Muscle of arm (tissue), 12 donors: Measurements from ENCODE around the gene PRKAR1B. TPM values are rescaled to one million over a fixed set of nuclear protein-coding genes. Genes with fewer than 3 reads are reported as not detected.

Experiments used
- DNase-seq: peaks from one replicate; pipeline ENCODE4 v3.0.0-alpha.2; 2013
- polyA plus RNA-seq, 12 donors: library from polyadenylated mRNA; unstranded; fragments of 120-200 nt; gene quantifications; one replicate each; pipeline ENCODE4 v1.2.1, GENCODE V29; 2013; ENCODE audit not compliant: insufficient read length in 12 of 12

The PRKAR1B gene
- polyA plus RNA-seq, 12 donors = 24.3 to 65.7 (median 26.8) TPM; not detected in 1

DNA sequence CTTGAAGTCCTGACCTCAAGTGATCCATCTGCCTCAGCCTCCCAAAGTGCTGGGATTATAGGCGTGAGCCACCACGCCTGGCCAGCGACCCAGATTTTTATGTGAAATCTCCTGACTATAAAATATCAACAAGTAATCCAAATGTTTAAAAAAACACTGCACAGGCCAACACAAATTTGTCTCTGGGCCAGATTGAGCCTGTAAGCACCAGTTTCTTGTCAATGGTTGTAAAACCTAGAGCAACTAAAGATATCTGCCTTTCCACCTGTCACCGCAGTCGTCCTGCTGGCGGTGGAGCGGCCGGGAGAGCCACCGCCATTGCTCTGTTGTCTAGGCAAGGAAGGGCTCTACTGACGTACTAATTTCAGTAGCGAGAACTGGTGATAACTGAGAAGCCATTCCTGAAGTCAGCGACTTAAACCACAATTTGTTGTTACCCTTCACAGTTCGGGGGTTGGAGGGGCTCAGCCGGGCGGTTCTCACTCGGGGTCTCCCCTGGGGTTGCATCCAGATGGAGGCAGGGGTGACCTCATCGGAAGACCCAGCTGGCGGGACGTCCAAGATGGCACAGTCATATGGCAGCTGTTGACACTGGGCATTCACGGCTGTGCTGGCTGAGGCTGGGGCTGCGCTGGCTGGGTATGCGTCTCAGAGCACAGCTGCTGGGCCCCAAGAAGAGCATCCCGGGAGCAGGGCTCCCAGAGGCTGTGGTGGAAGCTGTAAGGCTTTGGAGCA, 152.3 kb downstream of the PRKAR1B start:
- DNase-seq = peak; percentile 45

DNA sequence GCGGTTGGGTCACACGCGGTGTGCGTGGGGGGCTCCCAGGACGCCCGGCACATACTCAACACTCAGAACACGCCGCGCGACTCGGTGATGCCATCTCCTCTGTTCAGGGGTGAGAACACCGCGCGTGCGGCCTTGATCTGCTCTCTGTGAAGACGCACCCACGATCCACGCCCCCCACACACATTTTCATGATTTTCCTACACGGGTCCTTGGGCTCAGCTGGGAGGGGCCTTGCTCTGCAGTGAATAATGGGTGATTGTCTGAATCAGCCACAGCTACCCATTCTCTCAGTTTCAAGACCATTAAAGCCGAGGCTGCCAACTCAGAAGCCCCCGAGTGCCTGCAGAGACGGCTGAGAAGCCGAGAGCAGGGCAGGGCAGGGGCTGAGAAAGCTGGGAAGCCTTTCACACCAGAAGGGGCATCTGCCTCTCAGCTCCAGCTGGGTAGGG, 153.1 kb downstream of the PRKAR1B start:
- DNase-seq = no peak

DNA sequence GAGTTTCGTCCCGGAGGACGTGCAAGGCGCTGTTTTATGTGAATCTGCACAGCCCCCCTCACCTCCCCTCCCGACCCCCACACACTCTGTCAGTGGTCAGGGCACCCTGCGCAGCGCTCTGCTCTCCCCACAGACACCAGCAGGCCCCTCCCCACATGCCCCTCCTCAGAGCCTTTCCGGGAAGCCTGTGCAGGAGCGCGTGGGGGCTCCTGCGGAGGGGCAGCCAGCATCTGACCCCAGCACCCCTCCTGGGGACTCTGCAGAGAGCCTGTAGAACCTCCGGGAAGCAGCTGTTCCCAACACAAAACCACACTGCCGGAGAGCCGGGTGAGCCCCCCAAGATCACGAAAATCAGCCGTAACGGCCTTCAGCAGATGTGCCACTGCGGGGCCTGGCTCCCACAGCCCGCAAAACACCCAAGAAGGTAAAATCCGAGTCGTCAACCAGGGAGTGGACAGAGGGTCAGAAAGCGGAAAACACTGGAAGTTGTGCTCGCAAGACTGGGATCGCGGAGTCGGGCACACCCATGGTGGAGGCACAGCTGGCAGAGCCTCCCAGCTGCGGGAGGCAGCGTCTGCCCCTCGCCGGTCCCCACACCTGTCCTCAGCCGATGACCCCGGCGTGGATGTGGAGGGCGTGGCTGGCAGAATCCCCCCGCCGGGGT, 153.7 kb downstream of the PRKAR1B start:
- DNase-seq = no peak

DNA sequence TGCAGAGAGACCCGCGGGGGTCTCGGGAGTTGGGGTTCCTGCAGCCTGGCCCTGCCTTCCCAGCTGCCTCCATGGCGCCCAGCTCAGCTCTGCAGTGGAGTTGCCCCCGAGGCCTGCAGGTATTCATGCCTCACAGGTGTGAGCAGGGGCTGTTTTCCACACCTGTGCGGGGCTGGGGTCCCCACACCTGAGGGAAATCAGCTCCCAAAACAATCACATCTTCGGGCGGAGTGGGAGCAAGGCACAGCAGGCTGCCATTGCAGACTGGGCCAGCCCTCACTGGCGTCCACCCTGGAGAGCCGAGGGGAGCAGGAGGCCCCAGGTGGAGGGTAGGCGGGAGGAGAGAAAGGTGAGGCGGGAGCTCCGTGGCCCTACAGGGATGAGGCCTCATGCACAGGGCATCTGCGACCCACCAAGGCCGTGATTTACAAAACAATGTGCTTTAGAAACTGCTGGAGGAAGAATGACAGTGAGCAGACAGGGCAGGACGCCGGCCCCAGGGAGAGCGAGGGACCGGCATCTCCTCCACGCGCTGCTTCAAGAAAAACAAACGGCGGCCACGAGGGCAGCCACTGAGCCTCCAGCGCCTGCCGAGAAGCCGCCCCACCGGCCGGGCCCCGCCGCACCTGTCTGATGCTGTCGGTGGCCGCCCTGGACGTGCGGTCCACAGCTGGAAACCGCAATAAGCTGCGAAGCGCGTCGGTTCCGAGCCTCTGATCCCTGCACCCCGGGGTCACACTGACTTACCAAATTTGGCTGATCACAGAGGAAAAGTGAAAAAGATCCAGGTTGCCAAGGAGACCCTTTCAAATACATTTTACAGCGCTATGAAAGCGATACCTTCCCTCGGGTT, 154.4 kb downstream of the PRKAR1B start:
- DNase-seq = no peak

DNA sequence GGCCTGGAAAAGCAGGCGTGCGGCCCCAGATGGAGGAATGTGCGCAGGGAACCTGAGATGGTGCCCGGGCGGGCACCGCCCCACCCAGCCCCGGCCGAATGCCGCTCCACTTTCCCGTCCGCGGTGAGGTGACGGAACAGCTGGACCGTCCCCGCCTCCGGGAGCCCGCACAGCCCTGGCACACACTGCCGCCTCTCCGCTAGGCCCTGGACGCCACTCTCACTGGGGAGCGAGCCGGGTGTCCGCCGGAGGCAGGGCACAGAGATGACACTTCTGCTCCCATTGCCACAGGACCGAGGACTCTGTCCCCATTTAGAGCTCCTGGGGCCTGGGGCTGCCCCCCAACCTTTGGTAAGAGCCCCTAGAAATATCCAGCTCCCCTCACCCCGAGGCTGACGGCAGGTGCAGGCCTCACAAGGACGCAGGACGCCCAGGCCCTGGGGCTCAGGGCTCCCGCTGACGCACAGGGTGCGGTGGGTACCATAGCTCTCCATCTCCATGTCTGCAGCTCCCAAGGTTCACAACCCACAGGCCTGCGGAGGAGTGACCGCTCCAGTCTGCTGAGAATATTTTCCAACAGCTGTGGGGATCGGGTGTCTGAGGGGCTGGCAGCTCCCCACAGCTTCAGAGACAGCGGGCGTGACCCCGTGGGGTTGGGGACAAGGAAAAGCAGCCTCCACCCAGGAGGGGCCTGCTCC, 155.2 kb downstream of the PRKAR1B start:
- DNase-seq = no peak

DNA sequence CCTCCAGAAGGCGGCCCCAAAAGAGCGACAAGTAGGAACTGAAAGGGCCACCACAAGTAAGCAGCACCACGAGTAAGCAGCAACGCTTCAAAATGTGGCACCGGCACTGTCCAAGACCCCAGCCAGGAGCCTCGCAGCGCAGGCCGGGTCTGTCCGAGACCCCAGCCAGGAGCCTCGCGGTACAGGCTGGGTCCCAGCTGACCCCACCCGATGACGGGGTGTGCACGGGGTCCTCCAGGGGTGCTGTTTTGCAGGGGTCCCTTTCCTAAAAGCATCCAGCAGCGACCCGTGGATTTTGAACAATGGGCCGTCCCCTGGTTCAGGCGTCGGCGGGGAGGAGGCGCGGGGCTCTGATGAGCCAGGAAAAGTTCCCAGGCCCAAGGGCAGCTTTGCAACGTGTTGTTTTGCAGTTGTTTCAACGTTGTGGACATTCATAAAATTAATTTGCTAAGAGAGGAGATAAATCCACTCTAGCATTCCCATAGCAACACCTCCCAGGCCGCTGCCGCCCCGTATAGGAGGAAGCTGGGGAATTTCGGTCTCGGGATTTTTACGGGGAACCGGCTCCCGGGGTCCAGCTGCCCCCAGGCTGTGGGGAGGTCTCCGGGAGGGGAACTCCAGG, 155.9 kb downstream of the PRKAR1B start:
- no peak for DNase-seq

DNA sequence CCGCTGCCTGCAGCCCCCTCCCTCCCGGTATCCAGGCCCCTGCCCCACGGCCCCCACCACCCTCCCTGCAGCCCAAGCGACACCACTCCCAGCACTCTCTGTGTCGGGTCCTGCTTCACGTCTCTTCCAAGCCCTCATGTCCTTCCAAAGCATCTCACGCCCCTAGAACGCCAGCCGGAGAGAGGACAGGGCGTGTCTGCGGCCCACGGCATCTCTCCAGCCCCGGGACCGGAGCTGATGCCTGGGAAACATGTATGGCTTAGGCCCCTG, 156.3 kb downstream of the PRKAR1B start:
- DNase-seq = no peak

DNA sequence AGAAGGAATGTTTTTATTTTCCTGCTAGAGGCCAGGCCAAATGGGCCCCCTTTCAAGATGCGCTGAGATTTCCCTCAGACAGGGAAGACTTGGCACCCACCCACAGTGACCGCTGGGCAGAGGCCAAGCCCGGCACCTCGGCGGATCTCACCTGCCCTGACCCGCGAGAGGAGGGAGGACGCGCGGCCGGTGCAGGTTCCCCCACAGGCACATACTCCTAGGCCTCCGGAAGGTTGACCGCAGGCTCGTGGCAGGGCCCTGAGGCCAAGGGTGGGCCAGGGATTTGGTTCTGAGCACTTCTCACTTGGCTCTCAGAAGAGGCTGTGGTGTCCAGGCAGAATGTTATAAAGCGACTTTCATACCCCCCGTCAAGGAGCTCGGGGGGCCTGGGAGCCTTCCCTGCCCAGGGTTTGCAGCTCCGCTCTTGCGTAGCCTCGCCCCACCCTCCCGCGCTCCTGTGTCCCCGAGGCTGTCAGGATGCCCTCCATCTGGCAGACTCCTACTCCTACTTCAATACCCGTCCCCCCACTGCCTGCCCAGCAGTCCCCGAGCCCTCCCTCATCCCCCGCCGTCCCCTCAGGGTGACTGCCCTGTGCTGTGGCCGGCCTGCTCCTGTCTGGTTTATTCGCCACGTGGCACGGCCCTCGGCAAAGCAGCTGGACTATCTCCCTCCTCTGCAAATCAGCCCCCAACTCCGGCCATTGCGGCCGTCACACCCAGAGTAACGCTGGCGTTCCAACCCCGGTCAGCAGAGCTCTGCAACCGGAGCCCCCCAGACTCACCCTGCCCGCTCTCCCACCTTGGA, 156.9 kb downstream of the PRKAR1B start:
- no peak for DNase-seq

DNA sequence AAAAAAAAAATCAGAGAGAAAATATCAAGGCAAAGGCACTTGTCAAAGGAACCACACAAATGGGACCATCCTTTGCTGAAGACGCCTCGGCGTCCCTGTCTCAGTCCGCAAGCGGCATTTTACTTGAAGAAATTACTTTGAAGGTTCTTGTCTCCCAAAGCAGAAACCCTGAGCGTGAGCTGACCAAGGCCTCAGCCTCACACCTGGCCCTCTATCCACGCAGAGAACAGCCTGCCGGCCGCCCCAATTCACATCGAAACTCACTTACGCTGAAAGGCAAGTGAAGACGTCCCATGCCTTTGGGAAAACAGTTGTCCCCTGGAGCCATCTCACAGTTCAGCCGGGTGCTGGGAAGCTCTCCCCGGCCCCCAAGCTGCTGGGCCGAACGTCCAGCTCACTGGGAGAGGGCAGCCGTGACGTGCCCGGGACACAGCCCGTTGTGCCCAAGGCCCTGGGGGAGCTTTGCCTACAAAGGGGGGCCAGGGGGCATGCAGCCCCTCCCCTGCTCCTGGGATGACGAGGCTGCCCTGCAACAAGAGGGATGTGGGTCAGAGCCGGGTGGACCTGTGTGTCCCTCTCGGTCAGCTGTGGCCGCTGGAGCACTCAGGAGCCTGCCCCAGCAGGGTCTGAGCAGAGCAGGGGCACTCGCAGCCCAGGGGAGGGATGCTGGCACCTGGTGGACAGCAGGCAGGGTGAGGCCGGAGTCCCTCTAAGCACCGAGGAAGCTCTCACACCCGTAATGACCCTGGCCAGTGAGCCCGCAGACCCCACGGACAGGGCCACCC, 157.8 kb downstream of the PRKAR1B start:
- no peak for DNase-seq

DNA sequence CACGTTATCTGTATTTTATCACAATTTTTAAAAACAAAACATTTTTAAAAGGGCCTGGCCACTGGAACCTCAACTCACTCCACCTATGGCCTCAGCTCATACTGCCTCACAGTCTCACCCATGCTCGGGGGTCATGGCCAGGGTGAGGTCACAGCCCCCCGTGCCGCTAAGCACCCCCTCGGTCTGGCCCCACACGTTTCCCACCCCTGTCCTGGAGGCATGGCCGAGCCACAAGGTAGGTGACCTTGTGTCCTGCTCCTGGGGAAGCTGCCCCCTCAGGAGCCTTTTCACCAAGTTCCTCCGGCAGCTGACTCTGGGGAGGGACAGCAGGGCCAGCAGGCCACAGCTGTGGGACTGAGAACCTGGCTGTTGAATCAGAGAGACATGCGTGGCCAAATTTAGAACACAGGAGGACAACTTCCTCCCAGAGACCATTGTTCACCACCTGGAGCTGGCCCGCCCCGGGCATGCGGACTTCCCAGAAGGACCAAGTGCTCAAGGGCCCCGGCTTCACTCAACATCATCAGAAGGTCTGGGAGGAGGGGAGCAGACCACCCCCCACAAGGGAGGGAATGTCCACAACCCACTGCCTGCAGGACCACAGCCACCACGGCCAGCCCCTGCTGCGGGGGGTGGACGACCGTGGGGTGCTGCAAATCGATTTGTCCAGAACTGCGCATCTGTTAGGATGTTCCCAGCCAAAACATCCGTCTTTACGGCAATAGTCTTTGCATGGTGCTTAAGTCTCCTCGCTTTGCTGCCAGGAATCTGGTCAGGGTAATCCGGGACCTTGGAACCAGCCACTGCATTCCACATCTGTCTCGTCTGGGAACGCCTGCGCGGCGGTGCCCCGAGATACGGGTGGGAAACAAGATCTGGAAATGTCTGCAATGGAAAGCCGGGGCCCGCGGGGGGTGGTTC, 158.8 kb downstream of the PRKAR1B start:
- peak; percentile 71 for DNase-seq

DNA sequence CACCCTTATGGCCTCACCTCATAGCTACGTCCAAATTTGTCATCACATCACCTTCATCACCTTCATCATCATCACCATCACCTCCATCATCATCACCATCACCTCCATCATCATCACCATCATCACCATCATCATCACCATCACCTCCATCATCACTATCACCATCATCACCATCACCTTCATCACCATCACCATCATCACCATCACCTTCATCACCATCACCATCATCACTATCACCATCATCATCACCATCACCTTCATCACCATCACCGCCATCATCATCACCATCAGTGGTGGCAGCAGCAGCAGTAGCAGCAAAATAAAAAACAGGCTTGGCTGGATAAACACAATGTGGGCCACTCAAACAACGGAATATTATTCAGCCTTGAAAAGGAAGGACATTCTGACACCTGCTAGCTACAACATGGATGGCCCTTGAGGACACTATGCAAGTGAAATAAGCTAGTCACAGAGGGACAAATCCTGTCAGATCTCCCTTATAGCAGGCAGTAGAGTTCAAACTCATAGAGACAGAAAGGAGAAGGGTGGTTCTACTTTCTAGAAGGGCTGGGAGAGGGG, 159.7 kb downstream of the PRKAR1B start:
- no peak for DNase-seq

DNA sequence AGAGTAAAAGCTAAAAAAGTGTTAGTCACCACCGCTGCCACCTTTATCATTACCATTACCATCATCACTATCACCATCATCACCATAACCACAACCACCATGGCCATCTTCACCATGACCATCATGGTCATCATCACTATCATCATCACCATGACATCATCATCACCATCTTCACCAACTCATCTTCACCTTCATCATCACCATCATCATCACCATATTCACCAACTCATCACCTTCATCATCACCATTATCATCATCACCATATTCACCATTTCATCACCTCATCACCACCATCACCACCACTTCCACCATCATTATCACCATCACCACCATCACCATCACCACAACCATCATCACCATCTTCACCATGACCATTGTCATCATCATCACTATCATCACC, 161.0 kb downstream of the PRKAR1B start:
- no peak for DNase-seq

DNA sequence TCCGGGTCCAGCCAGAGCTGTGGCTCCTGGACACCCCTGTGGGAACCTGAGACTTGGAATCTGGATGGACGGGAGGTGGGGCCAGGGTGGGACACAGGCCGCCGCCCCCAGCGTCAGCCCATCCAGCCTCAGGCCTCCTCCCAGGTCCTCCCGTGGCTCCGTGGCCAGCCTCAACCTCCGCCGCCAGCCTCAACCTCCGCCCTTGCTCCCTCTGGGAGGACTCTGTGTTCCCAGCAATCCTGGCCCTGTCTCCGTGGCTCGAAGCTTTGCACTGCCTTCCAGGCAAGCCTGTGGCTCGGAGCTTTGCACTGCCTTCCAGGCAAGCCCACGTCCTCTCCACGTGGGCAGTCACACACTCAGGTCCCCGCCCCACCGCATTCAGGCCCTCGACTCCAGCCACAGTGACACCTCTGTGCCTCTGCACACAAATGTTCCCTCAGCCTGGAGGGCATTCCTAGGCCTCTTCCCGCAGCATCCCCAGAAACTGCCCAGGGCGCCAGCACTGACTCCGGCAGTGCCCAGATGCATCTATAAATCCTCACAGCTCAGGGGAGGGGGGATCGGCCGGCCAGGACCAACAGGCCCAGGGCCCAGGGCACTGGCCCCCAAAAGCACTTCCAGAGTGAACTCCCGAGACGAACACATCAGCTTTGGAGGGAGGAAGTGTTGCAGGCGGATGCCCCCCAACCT, 162.8 kb downstream of the PRKAR1B start:
- DNase-seq = no peak

DNA sequence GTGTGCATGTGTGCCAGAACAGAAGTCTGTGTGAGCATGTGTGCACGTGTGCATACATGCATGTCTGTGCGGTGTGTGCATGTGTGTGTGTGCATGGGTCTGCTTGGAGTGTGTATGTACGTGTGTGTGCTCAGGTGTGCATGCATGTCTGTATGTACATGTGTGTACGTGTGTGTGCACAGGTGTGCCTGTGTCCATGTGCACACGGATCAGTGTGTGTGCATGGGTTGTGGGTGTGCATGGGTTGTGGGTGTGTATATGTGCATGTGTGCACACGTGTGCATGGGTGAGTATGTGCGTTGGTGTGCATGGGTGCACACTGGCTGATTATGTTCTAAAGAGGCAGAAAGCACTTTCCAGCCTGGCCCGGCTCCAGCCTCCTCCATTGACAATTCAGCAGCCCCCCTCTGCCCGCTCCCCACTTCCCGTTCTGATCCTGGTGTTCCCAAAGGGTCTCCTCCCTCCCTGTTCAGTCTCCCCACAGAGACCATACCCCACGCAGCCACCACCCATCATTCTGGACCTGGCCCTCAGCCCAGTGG, 163.4 kb downstream of the PRKAR1B start:
- no peak for DNase-seq

DNA sequence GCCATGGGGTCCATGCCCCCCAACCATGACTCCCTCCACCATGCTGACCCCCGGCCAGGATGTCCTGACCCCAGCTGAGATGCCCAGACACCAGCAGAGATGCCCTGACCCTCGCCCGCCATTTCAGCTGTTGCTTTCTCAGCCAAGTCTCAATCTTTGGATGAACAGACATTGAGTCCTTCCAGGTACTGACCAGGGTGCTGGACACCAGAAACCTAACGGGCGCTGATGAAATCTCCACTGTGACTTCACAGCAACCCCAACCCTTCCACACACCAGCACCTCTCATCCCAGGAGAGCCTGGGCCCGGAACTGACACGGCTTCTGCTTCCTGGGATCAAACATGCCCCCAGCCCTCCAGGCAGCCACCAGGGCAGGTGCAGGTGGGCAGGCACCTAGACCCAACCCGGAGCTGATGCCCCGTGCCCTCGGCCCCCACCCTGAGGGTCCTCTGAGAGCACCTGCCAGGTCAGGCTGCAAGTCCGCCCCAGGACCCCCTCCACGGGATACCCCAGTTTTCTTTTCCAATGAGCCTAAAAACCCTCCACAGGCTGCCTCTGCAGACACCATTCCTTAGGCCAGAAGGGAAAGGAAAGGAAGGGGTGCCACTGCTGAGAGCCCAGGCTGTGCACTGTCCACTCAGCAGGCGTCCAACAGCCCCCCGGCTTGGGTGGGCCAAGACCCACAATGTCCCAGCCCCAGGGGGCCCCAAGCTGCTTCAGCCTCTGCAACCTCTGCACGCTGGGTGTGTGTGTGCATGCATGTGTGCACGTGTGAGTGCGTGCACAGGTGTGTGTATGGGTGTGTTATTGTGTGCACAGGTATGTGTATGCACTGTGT, 164.1 kb downstream of the PRKAR1B start:
- DNase-seq = no peak

DNA sequence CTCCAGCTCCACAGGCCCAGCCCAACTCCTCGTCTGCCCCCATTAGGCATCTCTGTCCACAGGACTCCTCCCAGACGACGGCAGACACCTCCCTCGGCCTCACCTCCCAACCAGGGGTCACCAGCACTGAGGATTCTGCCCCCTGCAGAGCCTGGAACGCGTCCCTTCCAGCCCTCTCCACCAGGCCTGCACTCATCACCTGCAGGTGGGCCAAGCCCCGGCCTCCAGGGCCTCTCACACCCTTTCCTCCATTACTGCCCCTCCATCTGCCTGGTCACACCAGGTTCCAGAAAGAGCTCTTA, 164.8 kb downstream of the PRKAR1B start:
- no peak for DNase-seq
